Mucosa of stomach (tissue), 1 donor: ENCODE data around the gene CAPN11.

Experiments
- H3K27me3 ChIP-seq: one replicate; pipeline ENCODE4 v1.7.0; 2013; ENCODE audit warnings: mild to moderate bottlenecking, low read length; ENCODE audit not compliant: control insufficient read depth, insufficient read depth
- H3K36me3 ChIP-seq: one replicate; pipeline ENCODE4 v1.7.0; 2013; ENCODE audit warnings: low read length; ENCODE audit not compliant: control insufficient read depth, insufficient read depth
- H3K4me1 ChIP-seq: one replicate; pipeline ENCODE4 v1.7.0; 2013; ENCODE audit warnings: mild to moderate bottlenecking, low read length; ENCODE audit not compliant: control insufficient read depth, insufficient read depth
- H3K4me3 ChIP-seq: one replicate; pipeline ENCODE4 v1.7.0; 2013; ENCODE audit warnings: low read length
- H3K9ac ChIP-seq: one replicate; pipeline ENCODE4 v1.7.0; 2013; ENCODE audit warnings: mild to moderate bottlenecking, low read length, moderate library complexity
- H3K9me3 ChIP-seq: one replicate; pipeline ENCODE4 v1.7.0; 2013; ENCODE audit warnings: mild to moderate bottlenecking, low read length, moderate library complexity; ENCODE audit not compliant: control insufficient read depth
- donor health status: Pancreatic carcinoma.

CAPN11 gene

GRCh38 chr6:44158770-44159228 lies at the start of gene CAPN11:
Gene CAPN11, plus strand, starts transcription at chr6:44158820. Its CDS starts 29 bp downstream, at chr6:44158849.
- Histone ChIP-seq H3K9ac (no peak within 1 kb of the TSS), H3K9me3 (no peaks in the 10 kb centered on the region), H3K4me3 (no peak within 1 kb of the TSS), H3K4me1 (peaks cover 45% of the 10 kb centered on the region), H3K27me3 (no peaks in the 10 kb centered on the region), H3K36me3 (no peaks in the 10 kb centered on the region)

DNA sequence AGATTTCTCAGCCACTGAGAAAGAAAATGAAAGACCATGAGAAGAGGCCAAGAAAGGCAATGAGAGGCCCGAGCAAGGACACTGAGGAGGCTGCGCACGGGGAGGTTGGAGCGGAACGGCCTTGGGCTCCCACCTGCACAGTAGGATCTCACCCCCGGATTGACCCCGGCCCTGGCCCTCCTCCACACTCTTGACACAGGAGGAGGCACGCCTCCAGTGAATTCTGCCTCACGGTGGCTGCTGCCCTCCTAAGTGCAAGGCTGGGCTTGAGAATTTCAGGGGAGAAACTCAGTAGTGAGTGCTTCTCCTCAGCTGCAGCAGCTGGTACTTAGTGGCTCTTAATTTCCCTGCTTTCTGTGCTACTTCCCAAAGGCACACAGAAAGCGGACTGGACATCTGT lies 49.4 kb upstream of the CAPN11 start:
- Histone ChIP-seq H3K9me3 (no peaks in the 10 kb centered on the region), H3K4me3 (no peak overlapping the region), H3K4me1 (peaks cover 34% of the 10 kb centered on the region), H3K36me3 (peaks cover 21% of the 10 kb centered on the region), H3K27me3 (no peaks in the 10 kb centered on the region), H3K9ac (no peak overlapping the region)

GRCh38 chr6:44110005-44110676 lies 48.5 kb upstream of the CAPN11 start:
- H3K36me3 ChIP-seq, result peaks cover 21% of the 10 kb centered on the region
- no peak overlapping the region for H3K4me3 ChIP-seq
- no peaks in the 10 kb centered on the region for H3K27me3 ChIP-seq
- H3K4me1 ChIP-seq, result peaks cover 41% of the 10 kb centered on the region
- H3K9ac ChIP-seq, result peak overlapping the region; percentile 11
- H3K9me3 ChIP-seq, result no peaks in the 10 kb centered on the region

- H3K36me3 ChIP-seq, result peaks cover 21% of the 10 kb centered on the region
- no peaks in the 10 kb centered on the region for H3K27me3 ChIP-seq
- peaks cover 46% of the 10 kb centered on the region for H3K4me1 ChIP-seq
- H3K9me3 ChIP-seq, result no peaks in the 10 kb centered on the region
- H3K4me3 ChIP-seq, result no peak overlapping the region
- peak overlapping the region; percentile 30 for H3K9ac ChIP-seq
Measured at GRCh38 chr6:44110966-44111365, 47.7 kb upstream of the CAPN11 start.

- Histone ChIP-seq H3K27me3 (no peaks in the 10 kb centered on the region), H3K36me3 (peaks cover 21% of the 10 kb centered on the region)
Measured at GRCh38 chr6:44111434-44112417, 46.9 kb upstream of the CAPN11 start.

DNA sequence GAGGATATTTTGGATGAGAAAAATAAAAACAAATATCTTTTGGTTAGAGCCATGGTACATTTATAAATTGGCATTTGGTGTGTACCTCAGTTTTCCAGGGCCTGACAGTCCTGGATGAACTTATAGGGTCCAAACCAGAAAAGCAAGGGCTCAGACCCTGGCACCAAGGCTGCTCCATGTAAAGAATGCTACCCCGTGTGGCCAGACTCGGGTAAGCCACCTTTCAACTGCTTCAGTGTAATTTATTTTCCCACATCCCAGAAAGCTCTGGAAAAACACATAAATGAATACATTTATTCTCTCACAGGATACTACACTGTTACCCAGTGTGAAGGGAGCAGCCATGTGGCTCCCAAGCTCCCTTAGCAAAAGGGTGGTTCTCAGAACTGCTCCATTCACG lies 45.2 kb upstream of the CAPN11 start:
- Histone ChIP-seq H3K4me1 (peaks cover 70% of the 10 kb centered on the region), H3K9ac (no peak overlapping the region), H3K36me3 (peaks cover 21% of the 10 kb centered on the region), H3K4me3 (no peak overlapping the region), H3K27me3 (no peaks in the 10 kb centered on the region), H3K9me3 (no peaks in the 10 kb centered on the region)

More at GRCh38 chr6:44111434-44112417, 46.9 kb upstream of the CAPN11 start:
- Histone ChIP-seq H3K9me3 (no peaks in the 10 kb centered on the region), H3K9ac (peak overlapping the region; percentile 30), H3K4me3 (no peak overlapping the region), H3K4me1 (peaks cover 53% of the 10 kb centered on the region)

GRCh38 chr6:44115866-44116265 lies 42.8 kb upstream of the CAPN11 start:
- Histone ChIP-seq H3K4me3 (no peak overlapping the region), H3K9me3 (no peaks in the 10 kb centered on the region), H3K27me3 (no peaks in the 10 kb centered on the region), H3K4me1 (peaks cover 79% of the 10 kb centered on the region), H3K36me3 (peaks cover 14% of the 10 kb centered on the region), H3K9ac (no peak overlapping the region)

DNA sequence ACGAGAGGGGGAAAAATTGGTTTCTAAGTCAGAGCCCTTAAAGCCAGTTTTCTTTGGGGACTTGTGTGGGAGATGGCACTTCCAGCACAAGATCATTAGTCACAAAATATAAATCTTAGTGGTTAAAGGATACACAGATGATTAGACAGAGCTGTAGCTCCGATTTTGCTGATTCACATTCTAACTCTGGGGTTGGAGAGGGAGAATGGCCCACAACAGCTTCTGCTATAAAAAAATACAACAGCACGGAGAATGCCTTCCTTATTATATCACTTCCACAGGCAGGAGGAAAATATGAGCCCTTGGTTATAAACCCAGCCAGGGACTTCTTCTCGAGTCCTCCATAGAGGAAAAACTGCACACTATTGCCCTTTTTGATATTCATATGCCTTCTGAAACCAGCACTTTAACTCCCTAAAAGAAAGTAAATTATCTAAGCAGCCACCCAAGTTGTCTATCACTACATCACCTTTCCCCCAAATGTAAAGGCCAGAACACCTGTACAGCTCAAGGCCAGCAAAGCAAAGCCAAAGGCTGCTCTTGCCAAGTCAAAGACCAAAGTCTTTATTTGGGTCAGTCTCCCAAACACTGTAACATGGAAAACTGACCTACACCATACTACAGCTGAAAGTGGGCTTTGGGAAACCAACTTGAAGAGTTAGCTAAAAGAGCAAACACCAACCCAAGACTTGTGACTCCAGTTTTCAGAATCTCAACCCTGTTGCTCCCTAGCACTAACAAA lies 41.8 kb upstream of the CAPN11 start:
- no peak overlapping the region for H3K4me3 ChIP-seq

GRCh38 chr6:44117397-44118128 lies 41.1 kb upstream of the CAPN11 start:
- H3K36me3 ChIP-seq, result peaks cover 12% of the 10 kb centered on the region
- H3K4me1 ChIP-seq, result peaks cover 77% of the 10 kb centered on the region
- no peak overlapping the region for H3K4me3 ChIP-seq
- no peaks in the 10 kb centered on the region for H3K9me3 ChIP-seq
- H3K27me3 ChIP-seq, result no peaks in the 10 kb centered on the region
- H3K9ac ChIP-seq, result no peak overlapping the region

More for the DNA sequence above, 41.8 kb upstream of the CAPN11 start:
- Histone ChIP-seq H3K9me3 (no peaks in the 10 kb centered on the region), H3K27me3 (no peaks in the 10 kb centered on the region), H3K36me3 (peaks cover 12% of the 10 kb centered on the region), H3K9ac (no peak overlapping the region), H3K4me1 (peaks cover 79% of the 10 kb centered on the region)

GRCh38 chr6:44119704-44120262 lies 38.8 kb upstream of the CAPN11 start:
- no peaks in the 10 kb centered on the region for H3K36me3 ChIP-seq
- peaks cover 88% of the 10 kb centered on the region for H3K4me1 ChIP-seq
- H3K9me3 ChIP-seq, result no peaks in the 10 kb centered on the region
- no peak overlapping the region for H3K9ac ChIP-seq
- H3K27me3 ChIP-seq, result no peaks in the 10 kb centered on the region
- H3K4me3 ChIP-seq, result no peak overlapping the region
